K562 (cell line): ENCODE data around the gene GRIP1. TPM values are rescaled to one million over a fixed set of nuclear protein-coding genes. Genes with fewer than 3 reads are reported as not detected.

Experiments used
- CREB5 ChIP-seq: fragments of 250-450 bp; sonication (Bioruptor Pico); IDR thresholded peaks from 2 replicates; pipeline ENCODE4 v1.5.0; 2020; ENCODE audit warnings: mild to moderate bottlenecking
- FOXM1 ChIP-seq, 2 experiments: fragments of 450-650 bp in 1 of 2; sonication (generic) in 1 of 2; formaldehyde crosslinking in 1 of 2; IDR thresholded peaks; 2 replicates each; pipeline versions ENCODE4 v1.6.1 to v1.9.0; 2017 to 2022; ENCODE audit warnings: low read depth in 2 of 2, mild to moderate bottlenecking in 2 of 2, missing genetic modification reagents in 1 of 2, moderate library complexity in 1 of 2
- HDAC3 ChIP-seq: fragments of 450-650 bp; IDR thresholded peaks from 2 replicates; pipeline ENCODE4 v1.6.1; 2018; ENCODE audit warnings: borderline replicate concordance, mild to moderate bottlenecking, moderate library complexity; ENCODE audit not compliant: partially characterized antibody
- HES1 ChIP-seq: fragments of 450-650 bp; IDR thresholded peaks from 2 replicates; pipeline ENCODE4 v1.6.1; 2016; ENCODE audit warnings: low read depth, mild to moderate bottlenecking, moderate library complexity
- POU5F1 ChIP-seq: fragments of 150-350 bp; IDR thresholded peaks from 2 replicates; pipeline ENCODE4 v1.6.1; 2014; ENCODE audit warnings: borderline replicate concordance, low read length, low read depth, mild to moderate bottlenecking; ENCODE audit not compliant: partially characterized antibody
- SETDB1 ChIP-seq: IDR thresholded peaks from one replicate; pipeline ENCODE4 v1.6.1; 2012; ENCODE audit warnings: low read length, control low read depth, inconsistent platforms
- SMARCA5 ChIP-seq: fragments of 450-650 bp; IDR thresholded peaks from 2 replicates; pipeline ENCODE4 v1.6.1; 2016
- TCFL5 ChIP-seq: fragments of 250-450 bp; sonication (Bioruptor Pico); conservative IDR thresholded peaks from 2 replicates; pipeline ENCODE4 v1.6.1; 2021; ENCODE audit warnings: mild to moderate bottlenecking, moderate library complexity, matching md5 sums
- VEZF1 ChIP-seq: fragments of 200-800 bp; sonication (Bioruptor generic); IDR thresholded peaks from 2 replicates; pipeline ENCODE4 v1.6.1; 2017; ENCODE audit warnings: missing genetic modification characterization, missing compliant biosample characterization
- ZBTB9 ChIP-seq: fragments of 450-650 bp; formaldehyde crosslinking; IDR thresholded peaks from 2 replicates; pipeline ENCODE4 v1.4.0; 2020; ENCODE audit warnings: mild to moderate bottlenecking, moderate library complexity
- ZNF445 ChIP-seq: fragments of 250-450 bp; sonication (Bioruptor Pico); IDR thresholded peaks from 2 replicates; pipeline ENCODE4 v1.4.0; 2020; ENCODE audit warnings: low read depth, mild to moderate bottlenecking, moderate library complexity
- polyA plus RNA-seq, 8 experiments: library from polyadenylated mRNA; depleted of rRNA in 4 of 8; stranded (reverse) in 5 of 8; unstranded in 3 of 8; fragments of >200 nt; fragmentation: Nextera tagmentation in 2 of 8; fragmentation: Illumina TruSeq in 1 of 8; extraction: Ambion mirVana in 2 of 8; extraction: Trizol in 1 of 8; gene quantifications; 2 replicates each; pipeline versions ENCODE4 v1.2.1 to v1.2.3, GENCODE V29; 2011 to 2014; ENCODE audit warnings: inconsistent platforms in 1 of 8, missing spikeins in 1 of 8
- total RNA-seq, 7 experiments: library from RNA; depleted of rRNA in 6 of 7; stranded (reverse); fragments of >200 nt in 6 of 7; fragmentation: Illumina TruSeq in 2 of 7; extraction: Trizol in 2 of 7; gene quantifications; 2 replicates each; pipeline versions ENCODE4 v1.2.1 to v1.2.3, GENCODE V29; 2011 to 2021; ENCODE audit warnings: low replicate concordance in 1 of 7

GRIP1 gene
- total and polyA plus RNA-seq, 9 of the 15 experiments (the other 6 are each of a cell fraction or from before 2014, with no cell fraction given), result 0.28 to 1.2 (median 0.45) TPM

- no peak for TF ChIP-seq TCFL5
- TF ChIP-seq HES1, result no peak
- no peak for TF ChIP-seq SMARCA5
- no peak for TF ChIP-seq VEZF1 (CRISPR knock-in tag)
- no peak for TF ChIP-seq ZBTB9
- no peak for TF ChIP-seq SETDB1
- TF ChIP-seq ZNF445 (CRISPR knock-in tag), result no peak
- no peak for TF ChIP-seq HDAC3
- TF ChIP-seq CREB5, result no peak
- no peak for TF ChIP-seq FOXM1 (IDR thresholded peaks at IDR 0.05; ENCODE audit: low read depth)
- TF ChIP-seq FOXM1 (CRISPR knock-in tag; IDR thresholded peaks at IDR 0.05; ENCODE audit: low read depth), result no peak
- no peak for TF ChIP-seq POU5F1
- TF ChIP-seq, all 486 proteins: peak for 0
These were observed at the start of gene GRIP1 (continued) for GRCh38 chr12:66678338-66679275.
